GM13976 (cell line): ENCODE results near the gene TRIM5.

Experiments
- DNase-seq: peaks from one replicate; pipeline ENCODE4 v3.0.0; 2012; ENCODE audit warnings: low spot score
- in situ Hi-C: fragments of 300-500 bp; cut with MboI; formaldehyde crosslinking; loops from one replicate; pipeline ENCODE4 v1.12.0; 2022; ENCODE audit warnings: low sequenced_read_pairs, mixed read lengths, inconsistent platforms; ENCODE audit not compliant: unreplicated experiment
- TF ChIP-seq, protein P1 (sequence below): IDR thresholded peaks from 2 replicates; pipeline ENCODE4 v1.5.1; 2012; ENCODE audit warnings: borderline replicate concordance, mild to moderate bottlenecking; ENCODE audit not compliant: insufficient read depth; ENCODE audit errors: extremely low read depth, missing control alignments, control extremely low read depth

TRIM5 gene

DNA sequence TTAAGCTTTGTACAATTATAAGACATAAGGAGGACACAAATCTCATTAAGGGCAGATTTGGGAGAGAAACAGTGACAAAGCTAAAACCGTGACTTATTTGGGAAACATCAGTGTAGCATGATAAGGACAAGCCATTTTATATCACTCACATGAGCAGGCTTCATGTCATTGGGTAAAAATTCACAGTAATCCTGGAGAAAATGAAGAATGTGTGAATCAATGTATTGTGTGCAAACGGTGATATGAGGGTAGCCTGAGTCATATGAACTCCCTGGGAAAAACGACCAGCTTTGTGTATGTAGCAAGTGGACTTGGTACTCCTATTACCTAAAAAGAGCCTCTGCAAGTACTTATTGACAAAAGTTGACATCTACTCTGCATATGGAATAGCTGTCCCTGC, 66.1 kb downstream of the TRIM5 start:
- TF ChIP-seq, protein P1, sequence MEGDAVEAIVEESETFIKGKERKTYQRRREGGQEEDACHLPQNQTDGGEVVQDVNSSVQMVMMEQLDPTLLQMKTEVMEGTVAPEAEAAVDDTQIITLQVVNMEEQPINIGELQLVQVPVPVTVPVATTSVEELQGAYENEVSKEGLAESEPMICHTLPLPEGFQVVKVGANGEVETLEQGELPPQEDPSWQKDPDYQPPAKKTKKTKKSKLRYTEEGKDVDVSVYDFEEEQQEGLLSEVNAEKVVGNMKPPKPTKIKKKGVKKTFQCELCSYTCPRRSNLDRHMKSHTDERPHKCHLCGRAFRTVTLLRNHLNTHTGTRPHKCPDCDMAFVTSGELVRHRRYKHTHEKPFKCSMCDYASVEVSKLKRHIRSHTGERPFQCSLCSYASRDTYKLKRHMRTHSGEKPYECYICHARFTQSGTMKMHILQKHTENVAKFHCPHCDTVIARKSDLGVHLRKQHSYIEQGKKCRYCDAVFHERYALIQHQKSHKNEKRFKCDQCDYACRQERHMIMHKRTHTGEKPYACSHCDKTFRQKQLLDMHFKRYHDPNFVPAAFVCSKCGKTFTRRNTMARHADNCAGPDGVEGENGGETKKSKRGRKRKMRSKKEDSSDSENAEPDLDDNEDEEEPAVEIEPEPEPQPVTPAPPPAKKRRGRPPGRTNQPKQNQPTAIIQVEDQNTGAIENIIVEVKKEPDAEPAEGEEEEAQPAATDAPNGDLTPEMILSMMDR: no peak
- no peak for DNase-seq
- in situ Hi-C loops: no loop called here
